ENCODE measurements around the gene LENG1.

GRCh38 chr19:54128441-54128725, 31.1 kb downstream of the LENG1 start:
- no peak for TF ChIP-seq CTCF (IDR thresholded peaks at IDR 0.05)
- TF ChIP-seq POLR2A (IDR thresholded peaks at IDR 0.05) = no peak
